ENCODE data around the gene CATSPER3.
"Not testable (repeated sequence)": the region's sequence is repeated elsewhere in the genome, so short reads cannot be mapped to it uniquely, and the experiment has no call there.

The CATSPER3 gene

GRCh38 chr5:134957920-134958608 is 9.6 kb upstream of the CATSPER3 start:
- peaks cover 6% of the 10 kb centered on the region for H3K4me1 Mint-ChIP-seq (ENCODE audit: low read depth)
- peaks cover 40% of the 10 kb centered on the region for H3K36me3 Mint-ChIP-seq (ENCODE audit: low read depth)
- no peaks in the 10 kb centered on the region for H3K27me3 Mint-ChIP-seq
- H3K27ac Mint-ChIP-seq, result no peak overlapping the region
- H3K4me3 Mint-ChIP-seq, result no peak overlapping the region
- H3K9me3 Mint-ChIP-seq, result peaks cover 5% of the 10 kb centered on the region
- no peak for DNase-seq

GRCh38 chr5:134958755-134959154 is 9.0 kb upstream of the CATSPER3 start:
- no peak for DNase-seq
- H3K9me3 Mint-ChIP-seq, result peaks cover 5% of the 10 kb centered on the region
- no peak overlapping the region for H3K27ac Mint-ChIP-seq
- no peaks in the 10 kb centered on the region for H3K27me3 Mint-ChIP-seq
- H3K4me3 Mint-ChIP-seq, result no peak overlapping the region
- peaks cover 41% of the 10 kb centered on the region for H3K36me3 Mint-ChIP-seq (ENCODE audit: low read depth)
- H3K4me1 Mint-ChIP-seq (ENCODE audit: low read depth), result peaks cover 11% of the 10 kb centered on the region

- no peaks in the 10 kb centered on the region for H3K9me3 Mint-ChIP-seq
- H3K27ac Mint-ChIP-seq, result peak overlapping the region; percentile 4
- no peaks in the 10 kb centered on the region for H3K27me3 Mint-ChIP-seq
- no peak overlapping the region for H3K4me3 Mint-ChIP-seq
- H3K4me1 Mint-ChIP-seq (ENCODE audit: low read depth), result peaks cover 35% of the 10 kb centered on the region
- peaks cover 37% of the 10 kb centered on the region for H3K36me3 Mint-ChIP-seq (ENCODE audit: low read depth)
- no peak for DNase-seq
Measured at GRCh38 chr5:134963098-134963497, 4.6 kb upstream of the CATSPER3 start.

- peak overlapping the region; percentile 75 for H3K27ac Mint-ChIP-seq
- H3K36me3 Mint-ChIP-seq (ENCODE audit: low read depth), result peaks cover 35% of the 10 kb centered on the region
- DNase-seq, result no peak
- H3K4me3 Mint-ChIP-seq, result peak overlapping the region; percentile 8
- no peaks in the 10 kb centered on the region for H3K9me3 Mint-ChIP-seq
- peaks cover 34% of the 10 kb centered on the region for H3K4me1 Mint-ChIP-seq (ENCODE audit: low read depth)
- no peaks in the 10 kb centered on the region for H3K27me3 Mint-ChIP-seq
Measured at GRCh38 chr5:134964359-134965270, 3.1 kb upstream of the CATSPER3 start.

- Mint-ChIP-seq H3K9me3 (no peaks in the 10 kb centered on the region), H3K27ac (peak overlapping the region; percentile 75), H3K4me3 (no peak overlapping the region), H3K4me1 (ENCODE audit: low read depth) (peaks cover 34% of the 10 kb centered on the region), H3K36me3 (ENCODE audit: low read depth) (peaks cover 32% of the 10 kb centered on the region), H3K27me3 (no peaks in the 10 kb centered on the region)
- DNase-seq, result no peak
Measured at GRCh38 chr5:134965271-134965825, 2.4 kb upstream of the CATSPER3 start.

GRCh38 chr5:134968055-134968454 is 348 bp downstream of the CATSPER3 start:
- no peak for DNase-seq
- no peaks in the 10 kb centered on the region for H3K27me3 Mint-ChIP-seq
- H3K27ac Mint-ChIP-seq, result no peak overlapping the region
- peaks cover 31% of the 10 kb centered on the region for H3K4me1 Mint-ChIP-seq (ENCODE audit: low read depth)
- peaks cover 20% of the 10 kb centered on the region for H3K36me3 Mint-ChIP-seq (ENCODE audit: low read depth)
- H3K4me3 Mint-ChIP-seq, result no peak overlapping the region
- no peaks in the 10 kb centered on the region for H3K9me3 Mint-ChIP-seq

- H3K4me1 Mint-ChIP-seq (ENCODE audit: low read depth), result peaks cover 22% of the 10 kb centered on the region
- H3K4me3 Mint-ChIP-seq, result no peak overlapping the region
Measured at GRCh38 chr5:134969166-134969565, 1.5 kb downstream of the CATSPER3 start.

GRCh38 chr5:134975078-134975715 is 7.5 kb downstream of the CATSPER3 start:
- no peak for DNase-seq
- H3K36me3 Mint-ChIP-seq (ENCODE audit: low read depth), result peaks cover 14% of the 10 kb centered on the region
- H3K4me3 Mint-ChIP-seq, result no peak overlapping the region
- H3K9me3 Mint-ChIP-seq, result peaks cover 16% of the 10 kb centered on the region
- no peaks in the 10 kb centered on the region for H3K27me3 Mint-ChIP-seq
- no peaks in the 10 kb centered on the region for H3K4me1 Mint-ChIP-seq (ENCODE audit: low read depth)
- H3K27ac Mint-ChIP-seq, result no peak overlapping the region

More at GRCh38 chr5:134969166-134969565, 1.5 kb downstream of the CATSPER3 start:
- no peaks in the 10 kb centered on the region for H3K9me3 Mint-ChIP-seq
- H3K27me3 Mint-ChIP-seq, result no peaks in the 10 kb centered on the region
- DNase-seq, result no peak
- no peak overlapping the region for H3K27ac Mint-ChIP-seq
- H3K36me3 Mint-ChIP-seq (ENCODE audit: low read depth), result peaks cover 17% of the 10 kb centered on the region

- Mint-ChIP-seq H3K27me3 (no peaks in the 10 kb centered on the region), H3K9me3 (peaks cover 18% of the 10 kb centered on the region), H3K36me3 (ENCODE audit: low read depth) (peaks cover 14% of the 10 kb centered on the region), H3K4me1 (ENCODE audit: low read depth) (no peaks in the 10 kb centered on the region), H3K4me3 (no peak overlapping the region), H3K27ac (no peak overlapping the region)
- no peak for DNase-seq
Measured at GRCh38 chr5:134975843-134976242, 8.1 kb downstream of the CATSPER3 start.

- Mint-ChIP-seq H3K4me3 (no peak overlapping the region), H3K27ac (no peak overlapping the region), H3K27me3 (no peaks in the 10 kb centered on the region), H3K9me3 (peaks cover 22% of the 10 kb centered on the region), H3K4me1 (ENCODE audit: low read depth) (no peaks in the 10 kb centered on the region), H3K36me3 (ENCODE audit: low read depth) (peaks cover 15% of the 10 kb centered on the region)
- no peak for DNase-seq
Measured at GRCh38 chr5:134976841-134977240, 9.1 kb downstream of the CATSPER3 start.

- Mint-ChIP-seq H3K27ac (no peak overlapping the region), H3K4me1 (ENCODE audit: low read depth) (no peaks in the 10 kb centered on the region), H3K36me3 (ENCODE audit: low read depth) (peaks cover 18% of the 10 kb centered on the region), H3K9me3 (peaks cover 39% of the 10 kb centered on the region), H3K27me3 (peaks cover 6% of the 10 kb centered on the region), H3K4me3 (no peak overlapping the region)
- no peak for DNase-seq
Measured at GRCh38 chr5:134979416-134979815, 11.7 kb downstream of the CATSPER3 start.

- DNase-seq, result no peak
- H3K27ac Mint-ChIP-seq, result no peak overlapping the region
- H3K4me1 Mint-ChIP-seq (ENCODE audit: low read depth), result no peaks in the 10 kb centered on the region
- H3K9me3 Mint-ChIP-seq, result peaks cover 32% of the 10 kb centered on the region
- peaks cover 9% of the 10 kb centered on the region for H3K36me3 Mint-ChIP-seq (ENCODE audit: low read depth)
- no peak overlapping the region for H3K4me3 Mint-ChIP-seq
- H3K27me3 Mint-ChIP-seq, result peaks cover 12% of the 10 kb centered on the region
Measured at GRCh38 chr5:134982230-134982629, 14.5 kb downstream of the CATSPER3 start.

GRCh38 chr5:134989266-134989830 is 21.6 kb downstream of the CATSPER3 start:
- DNase-seq, result no peak
- Mint-ChIP-seq H3K4me3 (no peak overlapping the region), H3K27ac (no peak overlapping the region), H3K9me3 (peaks cover under 1% of the 10 kb centered on the region), H3K4me1 (ENCODE audit: low read depth) (no peaks in the 10 kb centered on the region), H3K27me3 (peaks cover 8% of the 10 kb centered on the region), H3K36me3 (ENCODE audit: low read depth) (no peaks in the 10 kb centered on the region)

- H3K4me3 Mint-ChIP-seq; H3K4me1 Mint-ChIP-seq (ENCODE audit: low read depth); H3K9me3 Mint-ChIP-seq; H3K36me3 Mint-ChIP-seq (ENCODE audit: low read depth); DNase-seq; H3K27ac Mint-ChIP-seq; H3K27me3 Mint-ChIP-seq: not testable (repeated sequence)
Measured at GRCh38 chr5:134990183-134990582, 22.5 kb downstream of the CATSPER3 start.
